KG1 (cell line): ENCODE results near the gene BCAT1.

ENCODE experiments used
- DNase-seq: peaks from one replicate; lab custom pipeline; 2025; lab: John Stamatoyannopoulos, UW

BCAT1 gene

DNA sequence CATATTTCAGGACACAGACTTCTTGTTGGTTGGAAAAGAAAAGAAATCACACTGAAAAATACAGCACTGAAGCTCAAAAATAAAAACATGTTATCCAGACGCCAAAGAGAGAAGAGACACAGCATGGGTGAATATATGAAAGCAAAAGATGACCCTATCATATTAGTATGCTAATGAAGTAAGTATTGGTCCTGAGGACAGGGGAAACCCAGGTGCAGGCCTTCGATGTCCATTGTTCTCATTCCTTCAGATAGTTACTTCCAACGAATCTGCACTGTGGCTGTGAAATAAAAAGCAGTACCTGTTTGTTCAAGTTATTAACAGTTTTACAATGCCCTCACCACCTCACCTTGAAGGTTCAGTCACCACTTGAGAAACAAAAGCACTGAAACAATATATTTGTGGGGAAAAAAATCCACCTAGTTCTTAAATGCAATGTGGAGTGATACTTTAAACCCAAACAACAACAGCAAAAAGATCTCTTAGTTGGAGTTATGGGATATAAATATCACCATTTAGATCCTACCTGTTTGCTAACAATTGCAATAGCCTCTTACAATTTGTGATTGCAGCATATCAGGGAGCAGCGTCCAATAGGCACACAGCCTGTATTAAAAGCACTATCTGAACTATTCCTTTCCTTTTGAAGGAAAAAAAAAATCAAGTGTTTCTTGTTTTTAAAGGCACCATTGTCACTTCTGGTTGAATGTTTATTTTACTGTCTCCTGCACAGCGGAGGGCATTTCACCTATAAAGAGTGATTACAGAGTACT is 188.1 kb downstream of the BCAT1 start:
- no peak for DNase-seq

DNA sequence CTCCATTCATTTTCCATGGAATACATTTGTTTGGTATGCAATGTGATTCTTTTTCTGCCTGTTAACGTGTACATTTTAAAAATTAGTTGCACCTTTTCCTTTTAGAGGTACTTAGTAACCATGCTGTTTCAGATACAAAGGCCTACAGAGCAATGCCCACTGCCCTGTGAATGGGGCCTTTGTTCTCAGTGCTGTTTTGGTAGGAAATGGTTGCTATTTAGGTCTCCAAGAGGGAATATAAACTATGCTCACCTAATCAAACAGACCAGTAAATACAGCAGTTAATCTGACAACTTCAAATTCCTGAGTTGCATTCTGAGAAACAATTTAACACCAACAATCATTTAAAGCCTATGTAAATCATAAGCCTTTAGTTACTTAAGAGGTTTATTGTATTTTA is 188.7 kb downstream of the BCAT1 start:
- no peak for DNase-seq
